H1 (cell line): ENCODE measurements around the gene SLC38A5.

Experiments used
- EZH2 ChIP-seq: fragments of 200-600 bp; sonication (generic); IDR thresholded peaks from 2 replicates; pipeline ENCODE4 v1.7.1; 2012; ENCODE audit warnings: low read depth, mild to moderate bottlenecking, moderate library complexity, low read length, inconsistent platforms; ENCODE audit not compliant: severe bottlenecking
- POLR2A ChIP-seq, 2 experiments: IDR thresholded peaks; 1 replicate in 1 of 2; 2 replicates in 1 of 2; pipeline ENCODE4 v1.6.1; 2011; ENCODE audit warnings: low read depth in 2 of 2, low read length in 2 of 2, mild to moderate bottlenecking in 2 of 2; ENCODE audit errors: control extremely low read depth in 1 of 2
- TBP ChIP-seq: IDR thresholded peaks from 2 replicates; pipeline ENCODE4 v1.6.1; 2011; ENCODE audit warnings: low read depth, low read length, improper control_type of control experiment
- TF ChIP-seq, protein P1 (sequence below), 3 experiments: IDR thresholded peaks; 1 replicate in 2 of 3; 2 replicates in 1 of 3; pipeline versions ENCODE4 v1.5.1 to v1.6.1; 2011; ENCODE audit warnings: low read length in 3 of 3, mild to moderate bottlenecking in 3 of 3, inconsistent platforms in 2 of 3, low read depth in 1 of 3, moderate library complexity in 1 of 3; ENCODE audit not compliant: insufficient read depth in 1 of 3; ENCODE audit errors: control extremely low read depth in 1 of 3
- TF ChIP-seq, protein P2 (sequence below): IDR thresholded peaks from 2 replicates; pipeline ENCODE4 v1.6.1; 2011; ENCODE audit warnings: low read depth, mild to moderate bottlenecking, low read length; ENCODE audit not compliant: insufficient read depth

DNA sequence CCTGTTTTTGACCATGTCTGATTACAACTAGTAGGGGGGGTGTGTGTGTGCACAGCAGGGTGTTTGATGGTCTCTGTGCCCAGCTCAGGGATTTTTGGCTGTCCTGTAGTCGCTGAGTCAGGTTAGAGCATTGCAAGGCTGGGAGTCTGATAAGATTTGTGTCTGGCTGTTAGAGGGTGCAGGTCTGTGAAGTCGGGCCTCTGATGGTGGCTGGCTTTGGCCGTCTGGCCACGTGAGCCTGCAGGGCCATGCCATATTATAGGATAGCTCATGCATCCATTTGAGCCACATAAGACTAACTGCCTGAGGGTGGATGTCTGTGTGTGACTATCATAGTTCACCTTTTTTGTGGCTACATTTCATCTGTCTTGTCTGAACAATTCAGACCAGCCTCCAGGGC is 43.6 kb upstream of the SLC38A5 start:
- TF ChIP-seq, protein P1, sequence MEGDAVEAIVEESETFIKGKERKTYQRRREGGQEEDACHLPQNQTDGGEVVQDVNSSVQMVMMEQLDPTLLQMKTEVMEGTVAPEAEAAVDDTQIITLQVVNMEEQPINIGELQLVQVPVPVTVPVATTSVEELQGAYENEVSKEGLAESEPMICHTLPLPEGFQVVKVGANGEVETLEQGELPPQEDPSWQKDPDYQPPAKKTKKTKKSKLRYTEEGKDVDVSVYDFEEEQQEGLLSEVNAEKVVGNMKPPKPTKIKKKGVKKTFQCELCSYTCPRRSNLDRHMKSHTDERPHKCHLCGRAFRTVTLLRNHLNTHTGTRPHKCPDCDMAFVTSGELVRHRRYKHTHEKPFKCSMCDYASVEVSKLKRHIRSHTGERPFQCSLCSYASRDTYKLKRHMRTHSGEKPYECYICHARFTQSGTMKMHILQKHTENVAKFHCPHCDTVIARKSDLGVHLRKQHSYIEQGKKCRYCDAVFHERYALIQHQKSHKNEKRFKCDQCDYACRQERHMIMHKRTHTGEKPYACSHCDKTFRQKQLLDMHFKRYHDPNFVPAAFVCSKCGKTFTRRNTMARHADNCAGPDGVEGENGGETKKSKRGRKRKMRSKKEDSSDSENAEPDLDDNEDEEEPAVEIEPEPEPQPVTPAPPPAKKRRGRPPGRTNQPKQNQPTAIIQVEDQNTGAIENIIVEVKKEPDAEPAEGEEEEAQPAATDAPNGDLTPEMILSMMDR (IDR thresholded peaks at IDR 0.05; ENCODE audit: control extremely low read depth in 1 of 3, insufficient read depth in 1 of 3, low read depth in 1 of 3, low read length in 3 of 3) = no peak
- TF ChIP-seq EZH2 (no peak), POLR2A (IDR thresholded peaks at IDR 0.05; ENCODE audit: control extremely low read depth in 1 of 2, low read depth in 2 of 2, low read length in 2 of 2) (no peak), TBP (no peak)
- TF ChIP-seq, protein P2, sequence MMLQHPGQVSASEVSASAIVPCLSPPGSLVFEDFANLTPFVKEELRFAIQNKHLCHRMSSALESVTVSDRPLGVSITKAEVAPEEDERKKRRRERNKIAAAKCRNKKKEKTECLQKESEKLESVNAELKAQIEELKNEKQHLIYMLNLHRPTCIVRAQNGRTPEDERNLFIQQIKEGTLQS = no peak
